Midbrain (tissue), 1 donor: ENCODE measurements around the gene KIAA0513.
"Not testable (repeated sequence)": the region's sequence is repeated elsewhere in the genome, so short reads cannot be mapped to it uniquely, and the experiment has no call there.

Source experiments
- DNase-seq: peaks from one replicate; lab custom pipeline; 2025; lab: John Stamatoyannopoulos, UW

Gene KIAA0513

DNA sequence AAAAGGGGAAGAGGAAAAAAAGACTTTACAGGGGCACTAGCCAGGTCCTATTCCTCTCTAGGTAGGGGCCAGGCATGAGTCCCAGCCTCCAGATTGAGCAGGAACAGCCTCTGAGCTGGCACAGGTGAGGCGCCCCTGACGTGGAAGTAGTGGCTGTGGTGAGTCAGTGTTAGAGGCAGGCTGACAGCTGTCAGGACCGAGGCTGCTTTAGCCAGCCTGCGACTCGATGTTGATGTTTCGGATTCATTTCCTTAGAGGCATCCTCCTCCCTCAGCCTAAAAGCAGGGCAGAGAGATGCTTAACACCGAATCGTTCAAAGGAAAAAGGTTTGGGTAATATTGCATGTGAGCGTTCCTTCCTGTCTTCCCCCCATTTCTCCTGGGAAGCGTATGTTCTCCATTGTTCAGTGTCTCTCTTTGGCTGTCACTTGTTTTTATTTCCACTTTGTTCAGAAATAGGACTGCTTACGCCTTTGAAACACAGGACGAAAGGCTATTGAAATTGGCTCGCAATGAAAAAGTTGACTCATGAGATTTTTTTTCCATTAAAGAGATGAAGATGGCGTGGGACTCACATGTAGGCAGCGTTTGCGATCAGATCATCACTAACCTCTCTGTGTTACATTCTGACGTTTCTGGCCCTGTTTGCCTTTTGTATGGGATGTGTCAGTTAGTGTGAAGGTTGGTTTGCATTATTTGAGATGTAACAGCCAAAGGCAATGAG, 1.3 kb downstream of the KIAA0513 start:
- DNase-seq = no peak

DNA sequence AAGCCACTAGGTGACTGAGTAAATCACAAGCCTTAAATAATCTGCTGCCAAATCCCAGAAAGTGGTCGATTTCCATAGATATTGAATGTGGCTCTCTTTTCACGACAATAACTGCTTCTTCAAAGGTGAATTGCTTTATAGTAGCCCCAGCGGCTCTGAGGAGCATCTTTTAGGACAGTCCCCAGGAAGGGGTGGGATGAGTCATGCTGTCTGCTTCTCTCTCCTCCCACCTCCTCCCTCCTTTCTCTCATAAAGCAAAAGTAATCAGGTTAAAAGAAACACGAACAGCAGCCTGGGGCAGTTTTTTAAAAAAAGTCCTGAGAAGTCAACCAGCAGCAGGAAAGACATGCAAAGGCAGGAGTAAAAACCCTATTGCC, 1.8 kb downstream of the KIAA0513 start:
- DNase-seq = no peak

- DNase-seq = no peak
These were observed 2.4 kb downstream of the KIAA0513 start for GRCh38 chr16:85029981-85030401.

DNA sequence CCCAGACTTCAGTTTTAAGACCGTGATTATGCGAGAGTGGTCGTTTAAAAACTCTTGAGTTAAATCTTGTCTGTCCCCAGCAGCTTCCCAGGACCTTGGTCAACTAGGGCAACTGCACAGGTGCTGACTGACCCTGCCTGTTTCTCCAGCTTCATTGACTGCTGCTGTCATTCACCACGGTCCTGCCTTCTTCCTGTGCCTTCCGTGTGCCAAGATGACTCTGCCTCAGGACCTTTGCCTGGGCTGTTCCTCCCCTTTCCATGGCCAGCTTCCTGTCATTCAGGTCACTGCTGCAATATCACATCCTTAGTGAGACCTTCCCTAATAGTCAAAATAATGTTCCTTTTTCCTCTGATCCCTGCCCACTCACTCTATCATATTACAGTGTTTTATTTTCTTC, 3.9 kb downstream of the KIAA0513 start:
- no peak for DNase-seq

GRCh38 chr16:85032187-85032586, 4.6 kb downstream of the KIAA0513 start:
- not testable (repeated sequence) for DNase-seq

GRCh38 chr16:85033171-85033570, 5.6 kb downstream of the KIAA0513 start:
- no peak for DNase-seq

GRCh38 chr16:85034591-85035433, 7.2 kb downstream of the KIAA0513 start:
- no peak for DNase-seq

DNA sequence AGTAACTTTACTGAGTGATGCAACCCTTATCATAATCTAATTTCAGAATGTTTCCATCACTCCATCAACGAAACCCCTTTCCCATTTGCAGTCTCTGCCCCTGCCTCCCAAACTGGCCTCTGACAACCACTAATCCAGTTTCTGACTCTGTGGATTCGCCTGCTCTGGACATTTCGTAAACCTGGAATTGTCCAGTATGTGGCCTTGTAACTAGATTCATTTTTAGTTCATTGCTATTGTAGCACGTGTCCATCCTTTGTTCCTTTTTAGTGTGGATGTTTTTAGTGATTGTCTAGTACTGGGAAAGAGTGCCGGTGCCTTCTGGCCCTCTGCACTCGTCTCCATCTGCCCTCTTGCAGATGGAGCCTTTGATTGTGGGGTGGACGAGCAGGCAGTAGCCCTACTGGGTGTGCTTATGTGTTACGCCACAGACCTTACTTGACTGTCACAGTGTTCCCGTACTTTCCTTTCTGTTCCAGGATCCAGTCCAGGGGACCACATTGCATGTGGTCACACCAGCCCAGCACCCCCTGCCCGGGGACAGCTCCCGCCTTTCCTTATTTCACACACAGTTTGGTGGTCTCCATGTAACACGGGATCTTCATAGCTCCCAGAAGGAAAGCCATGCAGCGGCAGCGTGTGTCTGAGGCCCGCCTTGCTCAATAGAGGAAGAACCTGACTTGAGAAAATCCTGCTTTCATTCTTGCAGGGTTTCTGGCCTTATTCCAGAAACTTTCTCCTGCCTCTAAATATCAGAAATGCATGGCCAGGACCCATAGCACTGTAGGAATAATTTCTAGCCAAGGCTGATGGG, 8.8 kb downstream of the KIAA0513 start:
- no peak for DNase-seq

GRCh38 chr16:85037050-85037410, 9.4 kb downstream of the KIAA0513 start:
- no peak for DNase-seq

DNA sequence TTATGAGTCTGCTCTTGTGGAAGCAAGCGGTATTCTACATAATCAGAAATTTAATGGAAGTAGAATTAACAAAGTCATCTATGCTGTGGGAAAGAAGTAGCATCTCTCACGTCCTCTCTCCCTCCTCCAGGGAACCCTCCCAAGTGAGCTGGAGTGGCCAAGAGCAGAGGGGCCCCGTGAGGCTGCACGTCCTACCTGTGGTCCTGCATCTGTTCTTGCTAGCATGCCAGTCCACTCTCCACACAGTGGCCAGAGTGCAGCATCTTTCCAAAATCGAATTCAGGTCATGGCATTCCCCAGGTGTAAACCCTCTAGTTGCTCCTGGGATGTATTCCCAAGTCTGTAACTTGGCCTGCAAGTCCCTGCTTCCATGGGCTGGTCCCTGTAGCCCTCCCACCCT, 10.1 kb downstream of the KIAA0513 start:
- no peak for DNase-seq

- DNase-seq = no peak
These were observed 13.1 kb downstream of the KIAA0513 start for GRCh38 chr16:85040685-85041084.

- DNase-seq = no peak
These were observed 13.9 kb downstream of the KIAA0513 start for GRCh38 chr16:85041219-85042166.

- DNase-seq = no peak
These were observed 14.6 kb downstream of the KIAA0513 start for GRCh38 chr16:85042167-85042526.

DNA sequence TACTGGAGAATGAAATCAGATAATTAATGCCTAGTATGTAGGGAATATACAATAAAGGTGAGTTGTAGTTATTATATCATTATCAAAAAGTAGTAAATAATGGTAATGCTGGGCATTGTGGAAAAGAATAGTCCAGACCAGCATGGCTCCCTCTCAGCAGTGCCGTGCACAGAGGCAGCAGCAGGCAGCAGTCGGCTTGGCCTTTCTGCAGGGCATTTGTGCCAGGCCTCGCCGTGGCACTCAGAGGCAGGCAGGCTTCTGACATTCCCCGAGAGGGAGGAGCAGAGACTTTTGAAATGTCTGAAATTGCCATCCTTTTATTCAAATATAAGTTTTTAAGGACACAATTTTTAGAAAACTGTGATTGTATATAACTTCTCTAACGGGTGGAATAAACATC, 15.0 kb downstream of the KIAA0513 start:
- no peak for DNase-seq

DNA sequence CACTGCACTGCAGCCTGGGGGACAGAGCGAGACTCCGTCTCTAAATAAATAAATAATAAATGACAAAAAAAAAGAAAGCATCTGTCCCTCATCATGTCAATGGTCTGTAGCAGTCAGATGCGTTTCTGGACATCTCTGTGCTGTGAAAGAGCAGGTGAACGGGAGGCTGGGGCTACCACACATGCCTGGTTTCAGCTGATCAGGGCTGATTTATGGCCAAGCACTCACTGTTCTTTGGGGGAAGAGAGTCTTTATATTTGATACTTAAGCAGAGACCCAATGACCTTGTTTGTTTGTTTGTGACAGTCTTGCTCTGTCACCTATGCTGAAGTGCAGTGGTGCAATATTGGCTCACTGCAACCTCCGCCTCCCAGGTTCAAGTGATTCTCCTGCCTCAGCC, 17.5 kb downstream of the KIAA0513 start:
- DNase-seq = no peak

GRCh38 chr16:85045641-85046471, 18.3 kb downstream of the KIAA0513 start:
- no peak for DNase-seq

DNA sequence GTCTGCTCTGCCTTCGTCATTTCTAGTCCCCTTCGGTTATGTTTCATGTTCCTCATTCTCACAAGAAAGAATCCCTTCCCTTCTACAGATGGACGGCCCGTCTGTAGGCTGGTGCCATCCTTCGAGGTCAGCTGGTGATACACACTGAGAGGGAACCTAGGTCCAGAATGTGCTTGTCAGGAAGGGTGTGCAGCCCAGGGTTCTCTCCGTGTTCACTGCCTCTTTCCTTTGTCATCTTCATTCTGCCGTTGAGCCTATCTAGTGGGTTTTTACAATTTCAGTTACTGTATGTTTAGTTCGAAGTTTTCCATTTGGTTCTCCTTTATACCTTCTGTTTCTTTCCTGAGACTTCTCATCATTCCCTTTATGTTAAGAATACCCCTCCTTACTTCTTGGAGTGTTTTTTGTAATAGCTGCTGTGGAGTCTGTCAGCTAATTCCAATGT, 18.9 kb downstream of the KIAA0513 start:
- DNase-seq = no peak

DNA sequence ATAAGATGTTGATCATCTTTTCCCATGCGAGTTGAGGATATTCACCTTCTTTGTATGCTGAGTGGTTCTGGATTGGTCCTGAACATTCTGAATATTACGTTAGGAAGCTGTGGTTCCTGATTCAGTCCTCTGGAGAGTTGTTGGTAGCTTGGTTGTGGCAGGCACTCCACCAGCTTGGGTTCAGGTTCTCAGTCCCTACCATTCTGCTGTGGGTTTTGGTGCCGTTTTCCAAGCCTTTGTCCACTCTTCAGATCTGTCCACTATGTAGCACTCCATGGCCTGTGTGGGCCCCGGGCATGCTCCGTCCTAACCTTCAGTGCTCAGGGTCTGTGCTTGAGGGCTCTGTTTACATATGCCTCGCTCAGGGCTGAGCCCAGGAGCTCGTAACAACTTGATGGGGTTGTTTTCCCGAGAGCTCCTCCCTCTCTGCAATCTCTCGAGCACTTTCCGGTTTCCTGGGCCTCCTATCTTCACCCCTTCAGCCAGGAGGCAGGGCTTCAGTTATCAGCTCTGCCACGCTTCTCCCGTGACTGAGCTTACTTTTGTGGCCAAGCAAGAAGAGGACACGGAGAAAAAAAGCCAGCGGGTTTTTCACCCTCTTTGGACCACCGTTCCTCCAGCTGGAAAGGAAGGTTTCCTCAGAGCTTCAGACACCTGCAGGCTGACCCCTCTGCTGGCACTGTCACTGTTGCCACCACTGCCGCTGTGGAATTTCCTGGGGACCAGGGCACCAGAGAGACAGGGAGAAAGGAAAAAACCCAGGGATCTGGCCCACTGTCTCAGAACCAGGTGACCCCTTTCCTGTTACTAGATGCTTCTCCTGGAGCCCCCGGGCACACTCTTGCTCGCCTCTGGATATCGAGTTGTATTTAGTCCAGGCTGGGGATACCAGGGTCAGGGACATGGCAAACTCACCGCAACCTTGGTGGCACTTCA, 19.6 kb downstream of the KIAA0513 start:
- DNase-seq = no peak

DNA sequence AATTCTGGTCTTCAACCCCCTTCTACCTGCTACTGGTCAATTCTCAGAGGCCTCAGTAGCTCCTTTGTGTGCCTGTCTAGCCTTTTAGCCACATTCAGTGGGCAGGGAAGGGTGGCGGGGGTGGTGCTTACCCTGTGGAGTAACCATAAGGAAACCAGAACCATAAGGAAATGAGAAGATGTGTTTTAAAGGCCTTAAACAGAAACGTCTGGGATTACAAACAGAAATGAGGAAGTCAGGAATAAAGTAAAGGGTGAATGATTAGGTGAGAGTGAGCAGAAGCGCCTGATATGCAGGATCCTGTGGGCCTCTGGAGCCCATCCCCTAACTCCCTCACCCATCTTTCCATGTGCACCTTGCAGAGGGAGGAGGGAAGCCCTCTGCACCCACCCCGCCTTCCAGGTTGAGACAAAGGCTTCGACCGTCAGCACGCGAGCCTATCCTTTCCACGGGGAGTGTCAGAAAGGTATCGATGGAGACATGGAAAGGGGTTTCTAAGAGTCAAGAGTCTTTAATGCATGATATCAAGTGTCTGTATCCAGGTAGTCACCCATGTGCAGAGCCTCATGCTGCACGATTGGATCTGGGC, 20.4 kb downstream of the KIAA0513 start:
- DNase-seq = no peak
